ENCODE data around the gene ZNF66. TPM values are rescaled to one million over a fixed set of nuclear protein-coding genes. Genes with fewer than 3 reads are reported as not detected.

The ZNF66 gene
- total RNA-seq, result 1.4 and 1.5 TPM in 2 replicates

GRCh38 chr19:20776083-20777076 is at the start of gene ZNF66:
Gene ZNF66, plus strand, starts transcription at chr19:20776304. Its CDS starts 144 bp downstream, at chr19:20776448.

Other genes with a start within 250 kb of the ZNF66 start
- gene ZNF737, start 210.5 kb upstream of the ZNF66 start, total RNA-seq, result 6.9 and 7.0 TPM in 2 replicates
- 11.1 and 13.7 TPM in 2 replicates for gene ZNF626, start 114.7 kb upstream of the ZNF66 start, total RNA-seq
- 3.4 and 3.9 TPM in 2 replicates for gene ZNF85, start 146.9 kb downstream of the ZNF66 start, total RNA-seq
- gene ZNF430, start 244.4 kb downstream of the ZNF66 start, total RNA-seq, result 6.8 and 7.0 TPM in 2 replicates

All from smooth muscle cell of the pulmonary artery (primary cell).